Epidermal melanocyte (primary cell): ENCODE measurements around the gene KIFC1.

Experiments
- DNase-seq: peaks from one replicate; pipeline ENCODE4 v3.0.0; 2011; ENCODE audit warnings: low spot score; ENCODE audit not compliant: insufficient read length

The KIFC1 gene

DNA sequence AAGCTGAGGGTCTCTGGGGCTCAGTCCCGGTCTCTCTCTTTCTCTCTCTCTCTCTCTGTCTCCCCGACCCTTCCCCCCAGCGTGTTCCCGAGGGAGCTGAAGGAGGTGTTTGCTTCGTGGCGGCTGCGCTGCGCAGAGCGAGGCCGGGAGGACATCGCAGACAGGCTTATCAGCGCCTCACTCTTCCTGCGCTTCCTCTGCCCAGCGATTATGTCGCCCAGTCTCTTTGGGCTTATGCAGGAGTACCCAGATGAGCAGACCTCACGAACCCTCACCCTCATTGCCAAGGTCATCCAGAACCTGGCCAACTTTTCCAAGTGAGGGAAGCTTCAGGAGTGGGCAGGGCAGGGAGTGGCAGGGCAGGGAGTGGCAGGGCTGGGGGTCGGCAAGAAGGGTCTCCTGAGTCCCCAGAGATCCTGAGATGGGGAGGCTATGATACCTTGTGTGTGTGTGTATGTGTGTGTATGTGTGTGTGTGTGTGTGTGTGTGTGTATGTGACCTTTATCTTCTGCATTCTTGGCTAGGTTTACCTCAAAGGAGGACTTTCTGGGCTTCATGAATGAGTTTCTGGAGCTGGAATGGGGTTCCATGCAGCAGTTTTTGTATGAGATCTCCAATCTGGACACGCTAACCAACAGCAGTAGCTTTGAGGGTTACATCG, 49.2 kb downstream of the KIFC1 start:
- no peak for DNase-seq

DNA sequence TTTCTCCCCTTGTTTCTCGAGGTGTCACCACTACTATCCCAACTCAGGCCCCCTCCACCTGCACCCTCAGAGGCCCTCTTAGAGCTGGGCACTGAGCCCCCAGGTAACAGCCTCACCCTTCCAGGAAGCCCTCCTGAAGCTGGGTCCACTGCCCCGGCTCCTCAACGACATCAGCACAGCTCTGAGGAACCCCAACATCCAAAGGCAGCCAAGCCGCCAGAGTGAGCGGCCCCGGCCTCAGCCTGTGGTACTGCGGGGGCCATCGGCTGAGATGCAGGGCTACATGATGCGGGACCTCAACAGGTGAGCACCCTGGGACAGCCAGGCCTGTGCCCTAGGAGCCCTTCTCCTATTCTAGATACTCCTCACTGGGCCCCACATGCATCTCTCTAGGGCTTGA, 49.8 kb downstream of the KIFC1 start:
- no peak for DNase-seq

DNA sequence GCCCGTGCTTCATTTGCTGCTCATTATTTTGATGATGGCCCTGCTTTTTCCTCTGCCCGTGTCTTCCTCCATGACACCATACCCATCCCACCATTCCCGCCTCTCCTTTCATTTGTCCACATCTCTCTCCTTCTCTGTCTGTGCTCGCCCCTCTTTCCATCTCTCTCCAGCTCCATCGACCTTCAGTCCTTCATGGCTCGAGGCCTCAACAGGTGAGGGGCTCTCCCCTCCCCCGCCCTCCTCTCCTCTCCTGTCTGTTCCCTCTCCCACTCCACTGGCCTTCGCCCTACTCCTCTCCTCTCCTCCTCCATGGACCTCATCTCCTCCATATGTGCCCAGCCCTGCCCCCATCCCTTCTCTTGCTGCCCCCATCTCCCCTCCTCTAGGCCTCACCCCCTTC, 50.7 kb downstream of the KIFC1 start:
- DNase-seq, result no peak

DNA sequence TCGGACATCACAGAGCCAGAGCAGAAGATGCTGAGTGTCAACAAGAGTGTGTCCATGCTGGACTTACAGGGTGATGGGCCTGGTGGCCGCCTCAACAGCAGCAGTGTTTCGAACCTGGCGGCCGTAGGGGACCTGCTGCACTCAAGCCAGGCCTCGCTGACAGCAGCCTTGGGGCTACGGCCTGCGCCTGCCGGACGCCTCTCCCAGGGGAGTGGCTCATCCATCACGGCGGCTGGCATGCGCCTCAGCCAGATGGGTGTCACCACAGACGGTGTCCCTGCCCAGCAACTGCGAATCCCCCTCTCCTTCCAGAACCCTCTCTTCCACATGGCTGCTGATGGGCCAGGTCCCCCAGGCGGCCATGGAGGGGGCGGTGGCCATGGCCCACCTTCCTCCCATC, 51.4 kb downstream of the KIFC1 start:
- DNase-seq, result no peak

DNA sequence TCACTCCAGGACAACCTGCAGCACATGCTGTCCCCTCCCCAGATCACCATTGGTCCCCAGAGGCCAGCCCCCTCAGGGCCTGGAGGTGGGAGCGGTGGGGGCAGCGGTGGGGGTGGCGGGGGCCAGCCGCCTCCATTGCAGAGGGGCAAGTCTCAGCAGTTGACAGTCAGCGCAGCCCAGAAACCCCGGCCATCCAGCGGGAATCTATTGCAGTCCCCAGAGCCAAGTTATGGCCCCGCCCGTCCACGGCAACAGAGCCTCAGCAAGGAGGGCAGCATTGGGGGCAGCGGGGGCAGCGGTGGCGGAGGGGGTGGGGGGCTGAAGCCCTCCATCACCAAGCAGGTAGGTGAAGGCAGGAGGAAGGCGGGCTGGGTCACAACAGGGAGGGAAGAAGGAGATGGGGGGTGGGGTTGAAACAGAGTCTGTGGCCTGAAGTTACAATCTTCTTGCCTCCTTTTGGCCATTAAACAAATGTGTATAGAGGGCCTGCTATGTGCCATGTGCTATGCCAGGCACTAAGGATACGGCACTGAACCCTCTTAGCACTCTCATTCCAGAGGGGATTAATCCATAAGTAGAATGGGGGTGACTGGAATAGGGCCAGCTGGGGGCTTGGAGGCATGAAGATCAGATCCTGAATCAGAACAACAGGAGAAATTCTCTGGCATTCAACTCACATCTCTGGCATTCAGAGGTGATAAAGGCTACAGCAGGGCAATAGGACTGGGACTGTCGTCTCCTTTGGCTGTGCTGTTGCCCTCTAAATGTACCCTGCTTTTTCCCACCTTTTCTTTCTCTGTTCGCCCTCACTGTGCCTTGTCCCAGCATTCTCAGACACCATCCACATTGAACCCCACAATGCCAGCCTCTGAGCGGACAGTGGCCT, 52.2 kb downstream of the KIFC1 start:
- no peak for DNase-seq

DNA sequence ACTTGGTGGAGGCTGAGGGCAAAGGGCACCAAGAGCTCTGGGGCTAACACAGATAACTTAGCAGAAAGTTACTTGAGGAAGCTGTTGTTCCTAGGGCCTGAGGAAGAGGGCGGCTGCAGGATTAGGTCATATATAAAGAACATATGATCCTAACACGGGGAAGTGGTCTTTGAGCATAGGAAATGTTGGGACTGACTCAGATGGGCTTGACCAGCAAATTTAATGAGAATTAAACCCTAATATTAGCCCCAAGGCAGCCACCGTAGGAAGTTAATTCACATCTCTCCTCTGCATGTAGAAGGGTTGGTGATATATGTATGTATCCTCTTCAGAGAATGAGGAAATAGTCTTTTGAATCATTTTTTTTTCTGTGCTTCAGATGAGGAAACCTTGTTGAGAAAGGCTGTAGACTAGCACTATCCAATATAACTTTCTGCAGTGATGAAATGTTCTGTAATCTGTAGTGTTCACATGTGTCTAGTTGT, 53.5 kb downstream of the KIFC1 start:
- no peak for DNase-seq

DNA sequence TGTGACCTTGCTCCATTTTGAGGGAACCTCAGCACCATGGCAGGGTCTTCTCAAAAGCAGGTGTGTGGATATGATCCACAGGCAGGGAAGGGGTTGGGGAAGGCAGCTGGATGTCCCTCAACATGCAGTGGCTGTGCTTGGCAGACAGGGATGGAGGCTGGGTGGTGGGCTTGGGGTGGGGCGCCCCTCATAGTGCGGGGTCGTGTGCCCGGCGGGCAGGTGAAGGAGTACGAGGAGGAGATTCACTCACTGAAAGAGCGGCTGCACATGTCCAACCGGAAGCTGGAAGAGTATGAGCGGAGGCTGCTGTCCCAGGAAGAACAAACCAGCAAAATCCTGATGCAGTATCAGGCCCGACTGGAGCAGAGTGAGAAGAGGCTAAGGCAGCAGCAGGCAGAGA, 54.7 kb downstream of the KIFC1 start:
- no peak for DNase-seq

DNA sequence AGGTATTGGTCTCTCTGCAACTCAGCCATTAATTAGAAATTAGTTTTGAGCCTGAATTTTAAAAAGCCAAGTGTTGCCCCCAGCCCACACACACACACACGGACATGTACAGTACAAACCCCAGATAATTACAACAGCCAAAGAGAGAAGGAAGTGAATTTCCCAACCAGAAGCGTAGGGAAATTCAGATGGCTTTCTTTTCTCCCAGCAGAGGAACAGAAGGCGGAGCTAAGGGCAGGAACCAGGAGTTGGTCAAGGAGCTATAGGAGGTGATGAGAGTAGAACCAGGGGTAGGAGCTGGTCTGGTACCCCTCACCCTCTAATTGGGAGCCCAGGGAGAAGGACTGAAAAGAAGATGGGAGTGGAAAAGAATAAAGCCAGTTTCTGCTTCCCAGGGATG, 58.8 kb downstream of the KIFC1 start:
- DNase-seq, result no peak

DNA sequence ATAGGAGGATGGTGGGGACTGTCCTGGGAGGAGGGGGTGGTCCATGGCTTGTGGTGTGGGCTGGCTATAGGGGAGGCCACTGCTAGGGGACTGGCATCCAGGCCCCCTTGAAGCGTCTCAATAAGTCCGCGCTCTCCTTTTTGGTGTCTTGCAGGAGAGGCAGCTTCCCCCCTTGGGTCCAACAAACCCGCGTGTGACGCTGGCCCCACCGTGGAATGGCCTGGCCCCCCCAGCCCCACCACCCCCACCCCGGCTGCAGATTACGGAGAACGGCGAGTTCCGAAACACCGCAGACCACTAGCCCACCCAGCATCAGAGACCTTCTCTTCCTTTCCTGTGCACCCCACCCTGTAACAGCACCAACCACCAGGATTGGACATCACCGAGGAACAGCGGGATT, 60.0 kb downstream of the KIFC1 start:
- DNase-seq, result no peak

DNA sequence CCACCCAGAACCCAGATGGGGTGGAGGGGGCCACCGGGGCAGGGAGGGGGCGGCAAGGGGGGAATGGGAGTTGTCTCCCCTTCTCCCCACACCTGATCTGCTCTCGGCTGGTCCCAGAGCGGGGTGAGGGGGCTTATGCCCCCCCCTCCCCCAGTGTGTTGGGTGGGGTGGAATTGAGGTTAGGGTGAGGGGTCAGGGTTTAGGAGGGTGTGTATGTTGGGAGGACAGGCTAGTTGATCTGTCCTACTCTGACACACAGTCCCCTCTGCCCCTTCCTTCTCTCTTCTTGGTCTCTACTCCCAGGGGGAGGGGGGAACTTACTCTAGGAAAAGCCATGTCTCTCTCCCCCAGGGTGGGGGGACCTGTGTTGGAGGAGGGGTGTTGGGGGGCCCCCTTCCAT, 60.9 kb downstream of the KIFC1 start:
- DNase-seq, result no peak

DNA sequence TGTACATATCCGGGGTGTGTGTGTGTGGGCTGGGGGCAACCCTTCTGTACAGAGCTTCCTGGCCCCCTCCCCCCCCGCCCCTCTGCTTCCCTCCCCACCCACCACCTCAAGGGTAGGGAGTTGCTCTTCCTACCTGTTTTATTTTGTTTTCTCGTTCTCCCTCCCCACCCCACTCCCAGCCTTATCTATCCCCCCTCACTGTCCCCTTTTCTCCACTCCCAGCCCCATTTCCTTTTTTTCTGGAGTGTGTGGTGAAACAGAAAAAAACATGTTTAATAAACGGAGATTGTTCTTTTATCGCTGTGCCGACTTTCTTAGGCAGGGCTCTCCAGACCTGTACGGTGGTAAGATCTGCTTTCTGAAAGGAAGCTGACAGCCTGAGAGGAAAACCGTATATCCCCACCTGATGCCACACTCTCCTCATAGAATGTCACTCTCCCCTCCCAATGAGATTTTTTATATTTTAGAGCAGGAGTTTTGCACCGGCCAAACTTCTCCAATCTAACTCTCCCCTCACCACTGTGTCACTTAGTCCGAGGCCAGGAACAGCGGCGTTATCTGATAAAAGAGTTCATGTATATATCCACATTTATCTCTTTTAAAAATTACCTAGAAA, 61.9 kb downstream of the KIFC1 start:
- peak; percentile 23 for DNase-seq

DNA sequence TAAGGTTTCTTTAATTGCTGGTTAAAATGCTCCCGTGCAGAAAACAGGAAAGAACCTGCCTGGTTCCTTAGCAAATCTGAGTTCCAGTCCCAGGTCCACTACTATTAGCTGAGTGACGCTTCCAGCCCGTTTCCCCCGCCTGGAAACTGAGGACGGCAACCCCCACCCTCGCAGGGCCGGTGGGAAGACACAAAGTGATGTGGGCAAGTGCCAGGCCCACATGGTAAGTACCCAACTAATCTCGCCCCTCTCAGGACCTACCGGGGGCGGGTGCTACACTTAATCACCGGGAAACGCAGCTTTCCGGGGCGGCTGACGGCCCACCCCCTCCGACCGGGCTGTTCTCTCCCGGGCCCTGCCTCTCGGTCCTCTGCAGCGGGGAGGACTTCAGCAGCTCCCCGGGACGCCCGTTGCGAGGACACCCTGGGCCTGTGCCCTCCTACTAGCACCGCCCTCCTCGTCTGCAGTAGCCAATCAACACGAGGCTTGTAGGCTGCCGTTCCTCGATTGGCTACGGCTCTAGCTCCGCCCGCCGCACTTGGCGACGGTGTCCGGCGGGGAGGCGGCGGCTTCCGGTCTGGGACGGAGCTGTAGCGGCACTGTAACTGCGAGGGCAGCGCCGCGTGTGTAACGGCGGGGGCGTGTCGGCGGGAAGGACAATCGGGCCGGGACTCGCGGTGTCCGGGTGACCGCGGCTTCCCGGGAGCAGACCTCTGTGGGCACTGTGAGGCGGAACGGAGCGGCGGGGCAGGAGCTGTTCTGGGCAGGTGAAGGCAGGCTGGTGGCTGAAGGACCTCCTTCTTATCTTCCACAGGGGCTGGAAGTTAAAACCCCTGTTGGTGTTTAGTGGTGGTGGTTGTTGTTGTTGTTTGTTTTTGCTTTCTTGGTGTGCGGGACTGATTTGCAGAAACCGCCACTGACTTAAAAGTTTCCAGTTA, 62.7 kb downstream of the KIFC1 start, which contains the start of gene ZBTB9:
Gene ZBTB9 (plus strand): TSS at position 568 of the 938 bp plus-strand sequence. CDS start 525 bp downstream, outside the sequence.
- DNase-seq, result peak; percentile 100

DNA sequence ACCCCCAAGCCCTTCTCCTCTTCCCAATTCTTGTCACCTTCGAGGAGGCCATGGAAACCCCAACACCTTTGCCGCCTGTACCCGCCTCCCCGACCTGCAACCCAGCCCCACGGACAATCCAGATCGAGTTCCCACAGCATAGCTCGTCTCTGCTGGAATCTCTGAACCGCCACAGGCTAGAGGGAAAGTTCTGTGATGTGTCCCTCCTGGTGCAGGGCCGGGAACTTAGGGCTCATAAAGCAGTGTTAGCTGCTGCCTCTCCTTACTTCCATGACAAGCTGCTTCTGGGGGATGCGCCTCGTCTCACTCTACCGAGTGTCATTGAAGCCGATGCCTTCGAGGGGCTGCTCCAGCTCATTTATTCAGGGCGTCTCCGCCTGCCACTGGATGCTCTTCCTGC, 63.4 kb downstream of the KIFC1 start:
- no peak for DNase-seq

DNA sequence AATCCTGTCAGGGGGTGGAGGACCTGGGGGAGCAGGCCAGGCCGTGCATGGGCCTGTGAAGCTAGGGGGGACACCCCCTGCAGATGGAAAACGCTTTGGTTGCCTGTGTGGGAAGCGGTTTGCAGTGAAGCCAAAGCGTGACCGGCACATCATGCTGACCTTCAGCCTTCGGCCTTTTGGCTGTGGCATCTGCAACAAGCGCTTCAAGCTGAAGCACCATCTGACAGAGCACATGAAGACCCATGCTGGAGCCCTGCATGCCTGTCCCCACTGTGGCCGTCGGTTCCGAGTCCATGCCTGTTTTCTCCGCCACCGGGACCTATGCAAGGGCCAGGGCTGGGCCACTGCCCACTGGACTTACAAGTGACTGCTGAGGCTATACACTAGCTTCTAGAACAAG, 64.5 kb downstream of the KIFC1 start:
- DNase-seq, result no peak

DNA sequence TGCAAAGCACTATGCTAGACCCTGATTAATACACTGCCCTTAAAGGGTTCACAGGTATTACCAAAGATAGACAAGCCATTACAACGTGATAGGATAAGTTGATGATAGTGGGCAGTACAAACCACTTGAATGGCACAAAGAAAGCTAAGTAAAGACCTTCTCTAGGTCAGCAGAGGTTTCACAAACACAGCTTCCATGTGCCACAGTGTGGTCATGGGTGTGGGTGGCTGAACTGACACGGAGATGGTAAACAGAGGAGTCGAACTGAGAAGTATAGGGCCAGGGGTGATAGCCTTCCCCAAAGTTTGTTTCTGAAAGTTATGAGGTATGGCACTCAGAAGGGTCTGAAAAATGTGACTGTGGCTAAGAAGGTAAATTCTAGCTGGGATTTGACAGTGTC, 67.1 kb downstream of the KIFC1 start:
- DNase-seq, result no peak

DNA sequence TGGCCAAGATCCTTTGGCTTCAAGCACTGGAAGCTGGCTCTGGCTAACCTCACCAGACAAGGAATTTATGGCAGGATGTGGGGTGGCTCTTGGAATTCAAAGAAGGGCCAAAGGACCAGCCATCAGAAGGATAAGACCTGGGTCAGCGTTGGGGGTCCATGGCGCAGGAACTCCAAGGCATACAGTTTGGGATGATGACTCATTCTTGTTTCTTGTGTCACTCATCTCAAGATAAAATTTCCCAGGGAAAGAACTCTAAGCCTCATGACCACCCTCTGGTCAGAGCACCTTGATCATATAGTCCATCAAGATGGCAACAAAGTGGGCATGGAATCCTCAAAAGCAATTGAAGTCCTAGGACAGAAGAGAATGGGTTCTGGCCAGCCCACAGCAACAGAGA, 67.6 kb downstream of the KIFC1 start:
- DNase-seq, result no peak
